Stimulated activated CD8-positive, alpha-beta memory T cell treated with anti-CD3 and anti-CD28 coated beads, Interleukin-7, amount 100 ng/mL, for 1 hour (primary cell): ENCODE results near the gene RIPK4.

Experiments used
- DNase-seq, 2 donors: peaks; one replicate each; pipeline ENCODE4 v3.0.0-alpha.2; 2020; ENCODE audit warnings: low read depth in 2 of 2

RIPK4 gene

DNA sequence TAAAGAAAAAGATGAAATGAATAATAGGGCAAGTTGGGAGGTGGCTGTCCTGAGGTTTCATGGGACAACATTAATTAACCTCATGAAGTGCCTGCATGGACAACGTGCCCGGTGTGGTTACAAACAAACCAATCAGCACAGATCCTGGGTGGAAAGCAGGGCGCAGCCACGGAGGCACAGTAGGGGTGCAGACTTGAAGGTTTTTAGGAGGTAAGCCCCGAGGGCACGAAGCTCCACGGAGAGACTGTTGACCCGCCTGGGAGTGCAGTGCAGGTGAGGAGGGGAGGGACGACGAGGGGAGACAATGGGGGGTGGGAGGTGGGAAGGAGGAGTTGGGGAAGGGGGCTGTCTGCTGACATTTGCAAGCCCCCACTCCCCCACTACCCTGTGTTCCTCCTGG, 2.3 kb upstream of the RIPK4 start:
- DNase-seq, result no peak

DNA sequence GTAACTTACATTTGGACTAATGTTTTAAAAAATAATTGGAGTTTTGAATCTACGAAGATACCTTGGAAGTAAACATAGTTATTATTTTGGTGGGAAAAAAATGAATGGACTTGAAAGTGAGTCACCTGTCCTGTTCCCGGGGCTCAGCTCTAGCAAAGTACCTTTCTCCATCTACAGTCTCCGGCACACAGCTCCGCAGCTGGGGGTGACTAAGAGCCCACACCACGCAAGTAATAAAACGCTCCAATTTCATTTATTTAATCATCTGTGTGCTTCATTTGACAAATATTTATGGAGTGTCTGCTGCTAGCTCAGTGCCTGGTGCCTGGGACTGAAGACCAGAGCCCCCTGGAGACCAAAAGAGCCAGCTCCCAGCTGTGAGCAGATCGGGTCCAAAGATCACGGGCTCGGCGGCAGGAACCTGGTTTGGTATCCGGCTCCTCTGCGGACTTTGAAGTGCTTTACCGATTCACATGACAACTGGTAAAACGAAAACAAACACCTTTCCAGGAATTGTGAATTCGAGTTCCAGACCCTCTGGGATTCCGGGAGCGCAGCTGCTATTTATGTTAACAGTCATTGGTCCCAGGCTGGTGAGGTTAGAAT, 1.7 kb upstream of the RIPK4 start:
- no peak for DNase-seq

DNA sequence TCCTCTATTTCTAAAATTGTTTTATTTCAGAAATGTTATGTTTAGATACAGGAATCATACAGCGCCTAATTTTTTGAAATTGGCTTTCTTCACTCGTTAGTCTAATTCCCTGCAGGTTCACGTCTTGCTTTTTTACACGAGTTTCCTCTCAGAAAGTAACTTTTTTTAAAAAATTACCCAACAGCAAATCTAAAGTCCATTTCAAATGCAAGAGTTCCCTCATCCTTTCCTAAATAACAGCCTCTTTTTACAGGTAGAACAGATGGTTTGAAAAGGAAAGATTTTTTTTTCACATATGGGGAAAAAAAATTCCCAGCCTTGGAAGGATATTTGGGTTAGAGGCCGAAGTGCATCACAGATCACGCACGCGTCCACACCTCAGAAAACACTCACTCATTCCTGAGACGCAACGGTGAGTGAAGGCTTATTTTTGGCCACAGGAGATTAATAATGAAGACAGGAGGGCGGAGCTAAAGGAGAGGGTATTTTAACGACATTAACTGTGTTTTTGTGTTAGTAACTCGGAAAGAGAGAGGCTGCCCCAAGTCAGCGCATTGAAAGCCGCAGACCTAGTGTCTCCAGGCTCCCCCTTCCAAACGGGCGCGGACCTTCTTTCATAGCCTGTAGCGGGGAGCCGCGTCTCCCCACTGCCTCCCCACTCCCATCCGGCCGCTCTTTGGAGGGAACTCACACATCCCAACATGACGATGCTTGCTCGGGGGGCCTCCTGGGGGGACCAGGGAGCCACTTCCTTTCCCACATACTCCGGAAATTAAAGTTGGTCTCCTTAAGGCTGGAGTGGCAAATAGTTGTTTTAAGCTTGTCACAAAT, 969 bp upstream of the RIPK4 start:
- DNase-seq, result no peak

DNA sequence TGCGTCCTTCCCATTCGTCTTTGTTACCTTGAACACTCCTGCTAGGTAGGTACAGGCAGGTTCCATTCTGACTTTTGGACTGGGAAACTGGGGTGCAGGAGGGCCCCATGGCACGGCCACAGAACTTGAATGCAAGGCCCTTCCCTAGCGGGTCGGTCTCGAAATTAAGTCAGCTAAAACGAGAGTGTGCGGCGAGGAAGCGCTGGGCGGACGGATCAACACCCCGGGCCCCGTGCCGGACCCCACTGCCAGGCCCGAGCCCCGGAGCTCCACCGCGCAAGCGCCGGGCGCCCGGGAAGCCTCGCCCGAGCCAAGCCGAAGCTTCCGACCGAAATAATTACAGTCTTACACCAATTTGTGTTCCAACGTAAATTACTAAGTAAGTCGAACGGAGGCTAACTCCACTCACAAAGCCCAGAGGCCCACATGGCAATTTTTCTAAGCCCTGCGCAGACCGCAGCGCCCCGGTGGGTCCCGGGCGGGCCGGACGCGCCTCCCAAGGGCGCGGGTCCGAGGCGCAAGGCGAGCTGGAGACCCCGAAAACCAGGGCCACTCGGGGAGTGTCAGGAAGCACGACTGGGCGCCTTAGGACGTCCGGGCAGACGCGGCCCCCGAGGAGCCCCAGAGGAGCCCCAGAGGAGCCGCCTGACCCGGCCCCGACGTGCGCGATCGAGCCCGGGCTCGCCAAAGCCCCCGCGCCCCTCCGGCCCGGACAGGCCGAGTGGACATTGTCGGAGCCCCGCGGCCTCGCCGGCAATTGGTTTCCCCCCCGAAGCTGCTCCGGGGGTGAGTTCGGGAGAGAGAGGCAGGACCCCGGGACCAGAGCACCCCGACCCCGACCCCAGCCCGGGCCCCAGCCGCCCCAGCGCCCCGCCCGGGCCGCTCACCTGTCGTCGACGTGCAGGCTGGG, 624 bp downstream of the RIPK4 start:
- no peak for DNase-seq

DNA sequence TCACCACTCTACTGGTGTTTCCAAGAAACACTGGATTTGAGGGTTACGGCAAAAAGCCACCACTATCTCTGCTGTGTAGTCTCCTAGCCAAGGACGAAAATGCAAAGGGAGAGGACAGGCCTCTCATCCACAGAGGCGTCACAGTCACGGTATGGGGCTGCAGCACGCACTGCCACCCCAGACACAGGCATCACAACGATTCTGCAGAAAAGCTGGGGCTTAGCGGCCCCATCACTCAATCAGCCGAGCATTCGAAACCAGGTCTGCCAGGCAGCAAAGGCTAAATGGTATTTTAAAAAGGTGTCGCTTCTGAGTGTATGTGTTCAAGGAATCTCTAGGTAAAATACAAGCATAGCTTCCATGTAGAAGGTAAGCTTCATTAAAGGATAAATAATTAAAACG, 1.4 kb downstream of the RIPK4 start:
- no peak for DNase-seq

DNA sequence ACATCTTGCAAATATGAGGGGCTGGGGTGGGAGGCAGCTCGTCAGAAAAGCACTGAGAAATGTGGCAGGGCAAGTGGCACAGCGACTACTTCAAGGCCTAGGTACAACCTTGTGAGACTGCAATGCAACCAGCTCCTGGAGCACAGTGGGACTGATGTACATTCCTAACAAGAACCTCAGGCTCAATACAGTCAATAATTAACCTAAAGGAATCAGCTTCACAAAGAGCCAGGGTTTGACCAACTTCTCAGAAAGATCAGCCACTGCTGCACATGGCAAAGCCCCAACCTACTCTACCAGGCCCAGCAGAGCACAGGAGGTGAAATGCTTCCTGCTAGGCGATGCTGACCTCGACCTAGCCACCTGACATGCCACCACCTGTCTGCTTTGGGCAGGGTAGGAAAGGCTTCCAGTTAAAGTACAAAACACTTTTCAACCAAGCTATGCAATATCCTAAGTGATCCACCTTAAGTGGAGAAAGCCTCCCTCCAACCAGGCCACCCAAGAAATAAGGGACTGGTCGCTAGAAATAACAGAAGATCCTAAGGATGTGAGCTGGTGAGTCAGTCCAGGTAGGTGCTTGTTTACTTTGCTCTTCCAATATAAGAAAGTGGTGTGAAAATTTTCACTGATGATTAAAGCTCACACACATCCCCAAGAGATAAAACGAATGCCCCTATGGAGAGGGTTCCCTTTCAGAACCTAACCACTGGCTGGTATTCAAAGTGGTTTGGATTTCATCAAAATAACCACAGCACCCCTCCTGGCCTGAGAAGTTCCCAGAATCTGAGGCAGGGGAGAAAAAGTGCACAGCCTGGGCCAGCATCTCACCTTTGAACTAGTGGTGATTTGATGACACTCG, 2.1 kb downstream of the RIPK4 start:
- no peak for DNase-seq

DNA sequence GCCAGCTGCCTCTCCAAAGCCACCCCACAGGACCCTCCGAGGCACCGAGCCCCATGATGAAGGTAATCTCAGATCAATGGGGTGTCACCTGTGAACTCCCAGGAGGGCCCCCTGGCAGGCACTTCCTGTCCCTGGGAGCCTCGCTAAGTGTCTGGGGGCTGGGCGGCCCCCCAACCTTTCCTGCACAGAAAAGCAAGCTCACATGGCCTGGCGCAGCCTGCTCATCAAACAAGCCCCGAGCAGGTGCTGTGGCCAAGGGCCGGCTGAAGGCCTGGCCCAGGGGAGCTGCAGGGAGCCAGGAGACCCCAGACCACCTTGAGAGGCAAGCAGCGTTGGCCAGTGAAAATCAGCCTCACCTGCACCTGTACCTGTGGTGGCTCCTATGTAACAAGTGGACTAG, 2.9 kb downstream of the RIPK4 start:
- DNase-seq, result no peak

DNA sequence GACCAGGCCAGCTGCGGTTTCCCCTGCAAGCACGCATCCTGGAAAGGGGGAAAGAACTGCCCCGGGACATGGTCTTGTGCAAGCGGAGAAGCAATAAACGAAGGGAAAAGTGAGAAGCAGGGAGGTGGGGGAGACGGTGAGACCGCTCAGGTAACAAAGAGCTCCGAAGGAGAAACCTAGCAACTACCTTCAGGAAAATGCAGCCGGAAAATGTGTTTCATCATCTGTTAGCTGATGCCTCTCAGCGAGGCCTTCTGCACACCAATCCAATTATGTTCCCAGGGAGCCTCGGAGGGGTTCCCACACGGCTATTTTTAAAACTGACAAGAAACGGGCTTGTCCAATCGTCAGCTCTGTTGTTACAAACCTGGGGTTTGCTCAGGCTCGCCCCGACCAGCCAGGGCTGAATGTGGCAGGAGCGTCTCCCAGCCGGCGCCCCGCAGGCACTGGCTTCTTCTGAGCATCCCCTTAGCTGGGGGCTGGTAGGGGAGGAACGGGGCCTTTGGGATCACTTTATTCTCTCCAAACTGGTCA, 3.4 kb downstream of the RIPK4 start:
- DNase-seq, result no peak

DNA sequence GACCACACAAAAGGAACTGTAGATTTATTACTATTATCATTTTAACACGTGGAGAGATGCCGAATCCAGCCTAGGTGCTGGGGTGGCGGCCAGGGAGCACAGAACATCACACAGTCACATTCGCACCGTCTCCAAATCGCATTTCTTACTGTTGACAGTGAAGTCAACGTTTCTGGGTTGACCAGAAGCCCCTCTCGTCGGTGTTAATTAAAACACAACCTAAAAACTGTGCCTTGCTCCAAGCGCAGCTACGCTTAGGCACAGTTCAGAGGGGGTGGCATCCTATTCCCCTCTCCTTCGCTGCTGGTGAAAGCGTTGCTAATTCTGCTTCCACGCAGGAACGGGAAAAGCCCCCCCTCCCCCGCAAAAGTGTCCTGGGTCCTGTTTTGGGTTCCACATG, 4.1 kb downstream of the RIPK4 start:
- DNase-seq, result no peak

DNA sequence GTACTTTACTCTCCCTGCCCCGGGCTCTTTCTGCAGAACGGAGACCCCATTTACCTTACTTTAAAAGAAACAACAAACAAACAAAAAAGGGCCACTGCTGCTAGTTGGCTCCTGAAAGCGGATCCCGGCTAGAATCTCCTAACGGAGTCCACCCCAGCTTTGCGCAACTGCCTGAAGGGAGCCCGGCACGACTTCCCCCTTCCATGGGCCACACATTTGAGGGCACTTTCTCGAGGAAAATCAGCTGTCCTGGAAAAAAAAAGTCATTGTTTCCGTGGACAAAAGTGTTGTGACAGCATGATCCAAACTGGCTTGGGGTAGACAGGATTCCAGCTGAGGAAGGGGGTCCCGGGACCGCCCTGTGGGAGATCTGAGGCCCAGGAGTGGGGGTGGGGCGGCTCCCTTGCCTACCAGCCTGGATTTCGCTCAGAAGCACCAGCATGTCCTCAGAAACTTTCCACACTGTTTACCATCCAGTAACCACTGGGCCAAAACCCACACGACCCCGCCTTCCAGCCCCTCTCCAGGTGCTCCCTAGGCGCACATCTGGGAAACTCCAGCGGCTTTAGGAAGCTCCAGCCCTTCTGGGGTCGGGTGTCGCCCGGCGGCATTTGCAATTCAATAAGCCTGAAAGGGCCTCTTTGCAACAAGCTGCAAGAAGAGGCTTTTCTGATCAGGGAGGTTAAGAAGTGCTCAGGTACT, 4.8 kb downstream of the RIPK4 start:
- DNase-seq, result no peak

DNA sequence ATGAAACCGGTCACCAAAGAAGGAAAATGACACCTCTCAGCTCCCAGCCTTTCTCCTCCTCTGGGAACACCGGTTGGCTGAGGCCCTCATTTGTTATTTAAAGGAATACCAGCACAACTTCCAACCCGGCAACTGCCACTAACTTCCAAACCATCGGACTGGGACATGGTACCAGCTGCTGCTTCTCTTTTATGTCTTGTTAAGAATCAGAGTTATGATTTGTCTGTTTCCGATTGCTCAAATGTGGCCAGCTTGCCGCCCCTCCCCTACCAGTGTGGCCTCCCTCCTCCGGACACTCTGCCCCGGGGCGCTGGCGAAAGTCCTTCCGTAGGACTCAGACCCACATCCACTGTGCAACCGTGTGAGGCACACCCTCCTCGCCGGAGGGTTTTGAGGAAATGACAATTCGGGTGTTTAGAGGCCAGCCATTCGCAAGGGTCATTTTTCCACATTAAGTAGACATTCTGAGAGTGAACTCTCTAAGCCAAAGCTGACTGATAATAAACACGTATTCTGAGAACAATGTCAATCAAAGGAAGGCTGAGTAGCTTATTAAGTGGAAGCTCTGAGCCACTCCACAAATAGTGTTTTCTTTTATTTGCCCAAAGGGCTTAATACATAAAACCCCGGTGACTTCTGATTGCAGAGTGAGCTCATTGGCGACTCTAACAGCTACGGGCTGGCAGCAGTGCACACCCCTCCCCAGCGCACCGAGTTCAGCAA, 5.5 kb downstream of the RIPK4 start:
- no peak for DNase-seq

DNA sequence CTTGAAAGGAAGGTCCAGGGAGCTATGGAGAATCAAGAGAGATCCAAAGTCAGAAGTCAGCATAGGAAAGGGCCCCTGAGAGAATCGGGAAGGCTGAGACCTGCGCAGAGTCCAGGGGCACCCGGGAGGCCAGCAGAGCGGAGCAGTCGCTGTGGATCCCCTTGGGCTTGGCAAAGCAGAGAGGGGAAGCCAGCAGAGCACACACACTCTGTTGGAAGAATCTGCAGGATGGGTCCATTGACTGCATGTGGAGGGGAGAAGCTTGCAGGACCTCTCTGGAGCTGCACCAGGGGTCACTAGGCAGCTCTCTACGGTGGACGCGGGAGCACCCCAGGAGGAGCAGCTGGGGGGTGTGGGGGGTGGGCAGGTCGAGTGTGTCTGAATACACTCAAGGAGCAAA, 6.4 kb downstream of the RIPK4 start:
- DNase-seq, result no peak

DNA sequence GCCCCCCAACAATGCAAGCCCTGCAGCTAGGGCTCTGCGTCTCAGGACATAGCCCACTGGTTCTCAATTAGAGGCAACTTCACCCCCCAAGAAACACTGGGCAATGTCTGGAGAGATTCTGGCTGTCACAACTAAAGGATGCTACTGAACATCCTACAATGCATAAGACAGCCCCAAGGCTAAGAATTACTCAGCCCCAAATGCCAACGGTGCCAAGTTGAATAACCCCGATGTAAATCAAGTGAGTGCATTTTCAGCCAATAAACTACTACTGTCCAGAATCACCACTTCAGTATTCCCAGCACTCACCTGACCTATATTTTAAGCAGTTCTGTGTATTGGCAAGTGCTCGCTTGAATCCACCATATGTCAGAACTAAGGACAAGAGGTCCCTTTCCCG, 6.9 kb downstream of the RIPK4 start:
- no peak for DNase-seq

DNA sequence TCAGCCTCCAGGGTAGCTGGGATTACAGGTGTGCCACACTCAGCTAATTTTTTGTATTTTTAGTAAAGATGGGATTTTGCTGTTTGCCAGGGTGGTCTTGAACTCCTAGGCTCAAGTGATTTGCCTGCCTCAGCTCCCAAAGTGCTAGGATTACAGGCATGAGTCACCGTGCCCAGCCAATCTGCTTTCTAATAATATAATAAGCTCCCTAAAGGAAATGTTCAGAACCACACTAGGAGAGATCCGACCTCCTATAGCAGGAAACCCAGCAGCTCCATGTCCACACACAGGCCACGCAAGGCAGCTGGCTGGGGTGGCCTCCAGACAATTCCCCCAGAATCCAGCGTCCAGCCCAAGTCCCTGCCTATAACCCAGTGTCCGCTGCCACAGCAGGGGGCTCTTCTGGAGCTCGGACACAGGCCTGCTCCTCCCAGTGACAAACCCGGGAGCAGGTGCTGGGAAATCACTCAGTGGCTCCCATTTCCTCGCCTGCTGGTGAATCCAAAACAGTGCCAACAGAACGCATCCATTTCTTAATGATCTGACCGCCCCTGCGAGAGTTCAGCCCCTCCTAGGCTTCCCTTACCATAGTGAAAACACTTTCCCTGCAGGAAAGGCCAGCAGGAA, 7.5 kb downstream of the RIPK4 start:
- no peak for DNase-seq

DNA sequence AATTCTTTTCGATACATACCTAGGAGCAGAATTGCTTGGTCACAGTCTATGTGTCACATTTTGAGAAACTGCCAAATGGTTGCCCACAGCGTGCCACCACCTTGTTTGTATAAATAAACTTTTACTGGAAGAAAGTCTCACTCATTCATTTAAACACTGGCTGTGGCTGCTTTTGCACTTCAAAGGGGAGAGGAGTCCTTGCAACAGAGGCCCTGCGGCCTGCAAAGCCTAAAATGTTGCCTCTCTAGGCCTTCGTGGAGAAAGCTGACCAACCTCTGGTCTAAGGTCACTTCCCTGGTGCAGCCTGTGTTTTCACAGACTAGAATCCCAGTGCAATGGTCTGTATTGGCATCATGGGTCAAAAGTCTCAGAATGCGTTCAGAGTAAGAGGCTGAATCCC, 8.3 kb downstream of the RIPK4 start:
- no peak for DNase-seq

DNA sequence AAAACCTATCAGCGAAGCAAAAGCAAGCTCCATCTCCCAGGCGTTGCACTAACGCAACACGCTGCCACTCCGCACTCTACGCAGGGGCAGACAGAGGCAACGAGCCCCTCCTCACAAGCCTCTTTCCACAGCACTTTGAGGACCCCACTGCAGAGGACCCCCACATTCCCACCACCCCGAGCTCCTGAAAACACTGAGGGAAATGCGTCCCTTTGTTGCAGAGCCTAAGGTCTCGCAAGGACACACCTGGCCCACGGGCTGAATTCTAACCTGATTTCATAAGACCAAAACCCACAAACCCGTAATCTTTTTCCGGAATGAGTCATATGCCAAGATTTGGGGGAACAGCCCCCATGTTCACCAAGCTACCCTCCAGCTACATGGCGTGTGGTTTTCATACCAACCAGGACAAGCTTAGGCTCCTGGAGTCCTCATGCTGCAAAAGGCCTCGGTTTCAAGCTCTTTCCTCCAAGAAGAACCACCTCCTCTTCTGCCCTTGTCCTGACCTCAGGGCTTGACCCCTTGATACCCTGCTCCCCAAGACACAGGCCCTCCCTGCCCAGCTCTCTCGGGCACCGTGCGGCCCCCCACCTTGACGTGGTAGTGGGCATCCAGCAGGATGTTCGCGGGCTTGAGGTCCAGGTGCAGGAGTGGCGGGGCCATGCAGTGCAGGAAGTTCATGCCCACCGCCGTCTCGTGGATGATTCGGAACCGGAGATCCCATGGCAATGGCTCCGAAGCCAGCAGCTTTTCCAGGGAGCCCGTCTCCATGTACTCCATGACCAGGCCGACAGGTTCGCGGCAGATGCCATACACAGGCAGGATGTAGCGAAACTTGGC, 10.7 kb downstream of the RIPK4 start:
- DNase-seq, result no peak

DNA sequence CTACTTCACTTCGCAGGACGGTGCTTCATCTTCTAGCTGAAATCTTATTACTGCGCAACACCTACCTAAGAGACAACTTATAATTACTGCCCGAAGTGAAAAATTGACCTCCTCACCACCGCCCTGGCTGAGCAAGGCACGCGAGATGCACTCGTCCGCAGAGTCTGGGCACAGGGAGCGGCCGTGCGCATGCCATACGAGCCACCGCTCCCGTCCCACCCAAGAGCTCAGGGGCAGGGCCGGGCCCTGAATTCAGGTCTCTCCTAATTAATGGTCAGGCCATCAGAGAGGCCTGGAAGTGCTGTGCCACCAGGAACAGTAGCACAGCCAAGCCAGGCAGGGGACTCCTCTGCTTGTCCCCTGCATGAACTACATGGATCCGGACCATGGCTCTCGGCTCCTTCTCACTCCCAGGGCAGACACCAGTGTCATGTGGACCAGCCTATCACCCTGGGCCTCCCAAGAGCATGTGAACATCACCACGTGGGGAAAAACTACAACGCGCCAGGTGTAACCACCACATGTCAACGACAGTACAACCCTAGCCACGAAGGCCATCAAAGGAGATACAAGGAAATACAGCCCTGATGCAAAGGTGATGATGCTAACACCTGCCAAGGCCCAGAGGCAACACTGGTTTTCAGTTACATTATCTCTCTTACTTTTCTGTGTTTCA, 11.5 kb downstream of the RIPK4 start:
- no peak for DNase-seq

DNA sequence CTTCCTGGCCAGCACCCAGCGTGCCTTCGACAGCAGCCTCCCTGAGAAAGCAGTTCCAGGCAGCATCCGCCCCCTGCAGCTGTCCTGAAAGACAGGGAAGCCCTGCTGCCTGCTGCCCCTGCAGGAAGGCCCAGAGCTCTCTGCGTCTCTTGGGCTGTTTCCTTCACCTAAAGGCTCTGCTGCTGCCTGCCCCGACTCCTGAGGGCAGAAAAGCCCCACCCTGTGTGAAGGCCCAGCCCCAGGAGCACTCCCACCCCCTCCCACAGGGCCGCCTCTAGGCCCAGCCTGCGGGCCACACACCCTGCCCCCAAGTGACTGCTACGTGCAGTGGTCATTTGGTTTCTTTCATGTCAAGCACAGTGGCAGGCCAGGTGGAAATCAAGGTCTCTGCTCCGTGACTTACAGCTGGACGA, 12.4 kb downstream of the RIPK4 start:
- DNase-seq, result no peak
